ENCODE results near the gene TSPEAR. TPM values are rescaled to one million over a fixed set of nuclear protein-coding genes. Genes with fewer than 3 reads are reported as not detected.

TSPEAR gene
- total RNA-seq, 1 experiment from 2014 or later, result 2.1 TPM

- Mint-ChIP-seq H3K36me3 (no peaks in the 10 kb centered on the region), H3K4me3 (no peak overlapping the region), H3K4me1 (no peaks in the 10 kb centered on the region; the same call in 1 of the 2 replicates), H3K9me3 (no peaks in the 10 kb centered on the region), H3K27me3 (ENCODE audit: low read depth) (no peaks in the 10 kb centered on the region), H3K27ac (no peak overlapping the region)
- DNase-seq (ENCODE audit: low spot score) (no peak), ATAC-seq (no peak)
- TF ChIP-seq FOXP1 (CRISPR knock-in tag; IDR thresholded peaks at IDR 0.05; ENCODE audit: borderline replicate concordance) (no peak), SOX15 (CRISPR knock-in tag; IDR thresholded peaks at IDR 0.05) (no peak), GTF2I (CRISPR knock-in tag; conservative IDR thresholded peaks at IDR 0.05) (no peak), ZNF317 (CRISPR knock-in tag; IDR thresholded peaks at IDR 0.05; ENCODE audit: borderline replicate concordance, low read depth) (no peak)
- TF ChIP-seq, protein P1, sequence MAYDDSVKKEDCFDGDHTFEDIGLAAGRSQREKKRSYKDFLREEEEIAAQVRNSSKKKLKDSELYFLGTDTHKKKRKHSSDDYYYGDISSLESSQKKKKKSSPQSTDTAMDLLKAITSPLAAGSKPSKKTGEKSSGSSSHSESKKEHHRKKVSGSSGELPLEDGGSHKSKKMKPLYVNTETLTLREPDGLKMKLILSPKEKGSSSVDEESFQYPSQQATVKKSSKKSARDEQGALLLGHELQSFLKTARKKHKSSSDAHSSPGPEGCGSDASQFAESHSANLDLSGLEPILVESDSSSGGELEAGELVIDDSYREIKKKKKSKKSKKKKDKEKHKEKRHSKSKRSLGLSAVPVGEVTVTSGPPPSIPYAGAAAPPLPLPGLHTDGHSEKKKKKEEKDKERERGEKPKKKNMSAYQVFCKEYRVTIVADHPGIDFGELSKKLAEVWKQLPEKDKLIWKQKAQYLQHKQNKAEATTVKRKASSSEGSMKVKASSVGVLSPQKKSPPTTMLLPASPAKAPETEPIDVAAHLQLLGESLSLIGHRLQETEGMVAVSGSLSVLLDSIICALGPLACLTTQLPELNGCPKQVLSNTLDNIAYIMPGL (CRISPR knock-in tag; IDR thresholded peaks at IDR 0.05), result no peak
- CTCF ChIA-PET, result interaction anchor here (2.1 kb wide), 1 partner anchor 292 kb away, joined by 13 read pairs; the partner anchor contains the start of gene UBE2G2
- POLR2A ChIA-PET, result no interaction called here
These were observed 202.5 kb downstream of the TSPEAR start for GRCh38 chr21:44508711-44509445.

GRCh38 chr21:44508426-44508710, 203.0 kb downstream of the TSPEAR start:
- CTCF ChIA-PET, result interaction anchor here (1.0 kb wide), 1 partner anchor 285 kb away, joined by 4 read pairs; no protein-coding TSS in a partner anchor
- H3K4me3 Mint-ChIP-seq, result no peak overlapping the region
- H3K4me1 Mint-ChIP-seq, result no peaks in the 10 kb centered on the region; the same call in 1 of the 2 replicates
- no peak for DNase-seq (ENCODE audit: low spot score)
- H3K27me3 Mint-ChIP-seq (ENCODE audit: low read depth), result no peaks in the 10 kb centered on the region
- ATAC-seq, result no peak
- H3K27ac Mint-ChIP-seq, result no peak overlapping the region
- H3K9me3 Mint-ChIP-seq, result no peaks in the 10 kb centered on the region
- POLR2A ChIA-PET, result no interaction called here
- H3K36me3 Mint-ChIP-seq, result no peaks in the 10 kb centered on the region
- TF ChIP-seq IRF2 (CRISPR knock-in tag; IDR thresholded peaks at IDR 0.05; ENCODE audit: borderline replicate concordance, low read depth) (no peak), ZBTB21 (CRISPR knock-in tag; IDR thresholded peaks at IDR 0.05; ENCODE audit: borderline replicate concordance) (no peak), ERG (CRISPR knock-in tag; IDR thresholded peaks at IDR 0.05) (no peak), SP1 (CRISPR knock-in tag; conservative IDR thresholded peaks at IDR 0.05) (no peak), PRRX2 (CRISPR knock-in tag; IDR thresholded peaks at IDR 0.05) (no peak), ZNF532 (CRISPR knock-in tag; IDR thresholded peaks at IDR 0.05; ENCODE audit: borderline replicate concordance) (no peak), ZBTB43 (CRISPR knock-in tag; IDR thresholded peaks at IDR 0.05) (no peak), RELA (CRISPR knock-in tag; IDR thresholded peaks at IDR 0.05; ENCODE audit: borderline replicate concordance) (no peak), ZNF219 (CRISPR knock-in tag; IDR thresholded peaks at IDR 0.05; ENCODE audit: borderline replicate concordance) (no peak), ESRRA (CRISPR knock-in tag; IDR thresholded peaks at IDR 0.05; ENCODE audit: borderline replicate concordance) (no peak), ZNF425 (CRISPR knock-in tag; conservative IDR thresholded peaks at IDR 0.05) (no peak), SOX15 (CRISPR knock-in tag; IDR thresholded peaks at IDR 0.05) (no peak), FOXK1 (CRISPR knock-in tag; IDR thresholded peaks at IDR 0.05) (no peak)
